Activated CD8-positive, alpha-beta memory T cell treated with anti-CD3 and anti-CD28 coated beads for 4 hours (primary cell): ENCODE results near the gene DGKQ.

Experiments used
- DNase-seq, 2 donors: peaks; one replicate each; pipeline ENCODE4 v3.0.0-alpha.2; 2020; ENCODE audit warnings: low read depth in 2 of 2

The DGKQ gene, protein sequence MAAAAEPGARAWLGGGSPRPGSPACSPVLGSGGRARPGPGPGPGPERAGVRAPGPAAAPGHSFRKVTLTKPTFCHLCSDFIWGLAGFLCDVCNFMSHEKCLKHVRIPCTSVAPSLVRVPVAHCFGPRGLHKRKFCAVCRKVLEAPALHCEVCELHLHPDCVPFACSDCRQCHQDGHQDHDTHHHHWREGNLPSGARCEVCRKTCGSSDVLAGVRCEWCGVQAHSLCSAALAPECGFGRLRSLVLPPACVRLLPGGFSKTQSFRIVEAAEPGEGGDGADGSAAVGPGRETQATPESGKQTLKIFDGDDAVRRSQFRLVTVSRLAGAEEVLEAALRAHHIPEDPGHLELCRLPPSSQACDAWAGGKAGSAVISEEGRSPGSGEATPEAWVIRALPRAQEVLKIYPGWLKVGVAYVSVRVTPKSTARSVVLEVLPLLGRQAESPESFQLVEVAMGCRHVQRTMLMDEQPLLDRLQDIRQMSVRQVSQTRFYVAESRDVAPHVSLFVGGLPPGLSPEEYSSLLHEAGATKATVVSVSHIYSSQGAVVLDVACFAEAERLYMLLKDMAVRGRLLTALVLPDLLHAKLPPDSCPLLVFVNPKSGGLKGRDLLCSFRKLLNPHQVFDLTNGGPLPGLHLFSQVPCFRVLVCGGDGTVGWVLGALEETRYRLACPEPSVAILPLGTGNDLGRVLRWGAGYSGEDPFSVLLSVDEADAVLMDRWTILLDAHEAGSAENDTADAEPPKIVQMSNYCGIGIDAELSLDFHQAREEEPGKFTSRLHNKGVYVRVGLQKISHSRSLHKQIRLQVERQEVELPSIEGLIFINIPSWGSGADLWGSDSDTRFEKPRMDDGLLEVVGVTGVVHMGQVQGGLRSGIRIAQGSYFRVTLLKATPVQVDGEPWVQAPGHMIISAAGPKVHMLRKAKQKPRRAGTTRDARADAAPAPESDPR

DNA sequence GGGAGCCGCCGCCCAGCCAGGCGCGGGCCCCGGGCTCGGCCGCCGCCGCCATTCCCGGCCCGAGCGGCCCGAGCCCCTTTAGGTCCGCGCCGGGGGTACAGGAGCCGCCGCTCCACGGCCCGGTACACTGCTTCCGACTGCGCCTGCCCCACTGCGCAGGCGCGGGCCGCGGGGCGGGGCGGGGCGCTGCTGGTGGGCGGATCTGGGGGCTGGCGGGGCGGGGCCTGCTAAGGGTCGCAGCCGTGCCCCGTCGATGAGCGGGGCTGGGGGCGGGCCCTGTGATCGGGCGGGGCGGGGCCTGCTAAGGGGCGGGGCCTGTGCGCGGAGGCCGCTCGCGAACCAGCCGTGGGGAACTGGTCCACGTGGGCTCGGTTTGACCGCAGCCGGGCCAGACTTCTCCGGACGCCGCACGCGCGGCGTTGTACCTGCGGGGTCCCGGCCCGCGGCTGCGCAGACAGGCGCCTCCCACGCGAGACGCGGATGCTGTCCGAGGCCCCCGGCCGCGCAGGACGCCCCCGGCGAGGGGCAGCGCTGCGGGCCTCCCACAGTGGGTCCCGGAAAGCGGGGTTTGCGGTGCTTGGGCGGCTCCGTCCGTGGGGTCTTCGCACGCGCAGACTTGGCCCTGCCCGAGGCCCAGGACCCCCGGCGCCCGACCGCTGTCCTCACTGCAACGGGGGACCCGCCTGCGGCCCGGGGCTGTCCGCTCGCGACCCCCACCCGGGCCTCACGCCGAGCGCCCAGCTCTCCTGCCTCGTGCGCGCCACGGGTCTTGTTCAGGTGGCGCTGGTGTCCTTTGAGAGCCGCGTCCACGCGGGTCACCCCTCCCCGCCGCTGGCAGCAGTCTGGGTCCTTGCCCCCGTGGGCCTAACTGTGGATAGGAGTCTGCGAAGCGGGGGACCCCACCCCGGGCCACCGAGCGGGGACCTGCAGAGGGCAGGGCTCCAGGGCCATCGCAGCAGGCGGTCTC, at the start of gene DGKQ:
Gene DGKQ, minus strand, starts transcription at position 139 of the 967 bp plus-strand sequence. Its CDS starts 87 bp downstream, at position 52.
- peak; percentile 76 to 77 for DNase-seq

DNA sequence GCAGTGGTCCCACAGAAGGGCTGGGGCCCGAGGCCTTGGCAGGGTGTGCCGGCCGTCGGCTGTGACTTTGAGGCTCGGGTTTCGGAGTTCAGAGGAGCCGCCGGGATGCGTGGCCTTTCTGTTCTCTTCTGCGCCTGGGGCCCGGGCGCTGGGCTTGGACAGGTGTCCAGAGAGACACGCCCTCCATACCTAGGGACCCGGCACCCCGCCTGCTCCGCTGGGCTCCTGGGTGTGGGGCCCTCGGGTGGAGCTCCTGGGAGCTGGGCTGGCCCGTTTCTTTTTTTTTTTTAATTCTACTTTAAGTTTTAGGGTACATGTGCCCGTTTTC, 49.3 kb upstream of the DGKQ start:
- DNase-seq, result no peak

DNA sequence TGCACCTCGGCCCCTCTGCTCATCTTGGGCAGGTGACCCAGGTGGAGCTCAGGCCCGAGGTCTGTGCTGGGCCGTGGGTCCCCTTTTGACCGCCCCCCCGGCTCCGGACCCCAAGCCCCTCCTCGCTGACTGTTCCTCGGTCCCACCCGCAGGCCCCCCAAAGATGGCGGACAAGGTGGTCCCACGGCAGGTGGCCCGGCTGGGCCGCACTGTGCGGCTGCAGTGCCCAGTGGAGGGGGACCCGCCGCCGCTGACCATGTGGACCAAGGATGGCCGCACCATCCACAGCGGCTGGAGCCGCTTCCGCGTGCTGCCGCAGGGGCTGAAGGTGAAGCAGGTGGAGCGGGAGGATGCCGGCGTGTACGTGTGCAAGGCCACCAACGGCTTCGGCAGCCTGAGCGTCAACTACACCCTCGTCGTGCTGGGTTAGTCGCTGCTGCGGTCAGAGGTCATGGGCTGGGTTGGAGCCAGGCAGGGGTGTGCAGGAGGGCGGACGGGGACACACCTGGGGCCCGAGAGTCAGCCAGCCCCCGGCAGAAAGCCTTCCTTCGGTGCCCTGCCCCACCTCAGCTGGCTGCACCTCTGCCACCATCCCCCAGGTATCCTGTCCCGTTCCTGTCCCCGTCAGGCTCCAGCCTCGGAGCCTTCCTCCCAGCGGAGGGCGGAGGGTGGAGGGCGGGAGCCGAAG, 48.8 kb upstream of the DGKQ start:
- DNase-seq, result no peak

DNA sequence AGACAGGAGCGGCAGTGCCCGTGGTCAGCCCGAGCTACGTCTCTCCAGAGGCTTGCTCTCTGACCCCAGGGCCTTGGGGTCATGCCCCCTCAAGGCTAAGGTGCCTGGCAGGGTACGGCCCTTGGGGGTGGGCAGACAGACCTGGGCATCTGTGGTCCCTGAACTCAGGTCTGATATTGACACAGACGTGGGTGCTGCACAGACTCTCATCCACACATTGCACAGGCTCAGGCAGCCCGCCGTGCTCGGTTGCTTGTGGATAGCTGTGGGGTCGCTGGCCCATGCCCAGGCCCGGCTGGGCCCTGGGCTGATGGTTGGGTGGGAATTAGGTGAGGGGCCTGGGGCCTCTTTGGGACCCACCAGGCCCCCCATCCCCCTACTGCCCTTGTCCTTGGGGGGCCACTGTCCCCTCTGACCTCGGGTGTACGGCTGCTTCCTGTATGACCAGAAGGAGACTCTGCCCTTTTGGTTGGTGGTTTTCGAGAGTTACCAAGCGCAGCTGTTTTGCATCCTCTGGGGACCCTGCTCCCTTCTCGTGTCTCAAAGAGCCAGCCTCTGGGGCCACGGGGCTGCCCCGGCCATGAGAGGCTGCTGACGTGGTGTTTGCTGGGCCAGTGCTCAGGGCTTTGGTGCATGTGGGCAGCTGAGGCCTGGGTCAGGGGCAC, 48.1 kb upstream of the DGKQ start:
- no peak for DNase-seq

DNA sequence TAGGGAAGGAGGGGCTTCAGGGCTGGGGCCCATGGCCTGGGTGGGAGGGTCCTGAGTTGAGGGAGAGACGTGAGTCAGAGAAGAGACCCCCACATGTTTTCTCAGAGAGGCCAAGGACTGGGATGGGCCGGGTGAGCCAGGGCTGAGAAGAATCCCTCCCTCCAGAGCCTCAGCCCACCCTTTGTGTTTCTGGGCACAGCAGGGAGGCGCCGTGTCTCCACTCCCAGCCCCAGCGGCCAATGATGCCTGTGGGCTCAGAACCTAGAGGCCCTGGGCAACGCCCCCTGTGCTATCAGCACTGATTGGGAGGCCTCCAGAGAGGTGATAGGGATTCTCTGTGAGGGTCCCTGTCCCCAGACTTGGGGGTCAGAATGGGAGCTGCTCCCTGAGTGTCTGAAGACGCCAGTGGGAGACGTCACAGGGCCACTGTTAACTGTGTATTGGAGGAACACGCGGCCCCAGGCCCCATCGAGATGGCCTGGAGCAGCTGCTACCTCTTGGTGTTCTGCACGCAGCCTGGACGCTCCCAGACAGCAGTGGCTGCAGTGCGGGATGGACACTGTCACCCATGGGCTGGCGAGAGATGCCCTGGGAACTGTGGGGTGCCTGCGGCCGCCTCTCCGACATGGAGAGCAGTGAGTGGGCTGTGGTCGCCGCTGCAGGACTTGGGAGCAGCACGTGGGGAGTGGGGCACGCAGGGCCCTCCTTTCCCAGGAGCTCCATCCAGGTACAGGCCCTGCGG, 46.5 kb upstream of the DGKQ start:
- no peak for DNase-seq

DNA sequence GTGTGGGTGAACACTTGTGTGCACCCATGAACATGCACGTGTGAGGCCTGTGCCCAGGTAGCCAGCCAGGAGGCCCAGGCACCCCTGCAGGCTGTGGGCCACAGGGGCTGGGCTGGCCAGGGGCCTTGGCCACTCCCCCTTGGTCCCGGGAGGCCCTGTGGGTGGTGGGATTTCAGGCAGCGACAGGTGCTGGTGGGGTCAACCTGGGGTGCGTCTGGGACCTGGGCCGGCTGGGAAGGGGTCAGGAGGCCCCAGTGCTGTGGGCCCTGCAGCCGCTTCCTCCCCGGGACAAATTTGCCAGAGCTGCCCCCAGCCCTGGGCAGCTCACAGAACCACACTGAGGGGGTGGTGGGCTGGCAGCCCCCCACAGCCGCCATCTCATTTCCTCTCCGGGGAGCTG, 46.0 kb upstream of the DGKQ start:
- DNase-seq, result no peak

DNA sequence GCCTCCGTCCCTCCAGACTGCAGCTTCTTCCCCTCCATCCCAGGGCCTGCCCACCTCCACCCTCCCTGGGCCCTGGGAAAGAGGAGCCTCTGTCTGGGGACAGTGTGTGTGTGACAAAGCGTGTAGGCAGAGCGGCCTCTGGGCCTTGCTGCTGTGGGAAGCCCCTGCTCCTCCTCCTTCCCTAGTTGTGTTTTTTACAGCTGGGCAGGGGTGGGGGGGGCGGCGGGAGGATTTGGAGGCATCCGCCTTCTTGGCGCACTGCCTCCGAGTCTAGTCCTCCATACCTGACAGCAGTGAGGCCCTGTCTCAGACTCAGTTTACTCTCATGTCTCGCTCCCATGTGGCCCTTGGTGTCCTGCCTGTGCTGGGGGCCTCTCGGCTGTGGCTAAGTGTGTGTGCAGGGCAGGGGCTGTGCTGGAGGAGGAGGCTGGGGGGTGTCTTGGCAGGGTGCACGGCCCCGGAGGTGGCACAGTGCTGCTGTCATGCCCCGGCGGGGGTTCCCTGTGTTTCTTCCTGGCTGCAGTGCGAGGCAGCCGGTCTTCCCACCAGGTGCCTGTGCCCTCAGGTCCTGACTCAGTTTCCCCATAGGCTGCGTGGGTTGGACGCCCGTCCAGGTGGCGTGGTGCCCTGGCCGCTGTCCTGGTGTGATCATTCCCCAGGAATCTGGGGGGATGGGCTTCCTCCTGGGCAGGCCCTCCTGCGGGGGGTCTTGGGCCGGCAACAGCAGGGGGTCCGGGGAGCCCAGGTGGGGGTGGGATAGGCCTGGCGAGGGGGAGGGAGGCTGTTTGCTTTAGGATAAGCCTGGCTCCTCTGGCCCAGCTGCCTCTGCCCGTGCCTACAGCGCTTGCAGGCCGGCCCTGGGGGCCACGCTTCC, 45.0 kb upstream of the DGKQ start:
- no peak for DNase-seq

DNA sequence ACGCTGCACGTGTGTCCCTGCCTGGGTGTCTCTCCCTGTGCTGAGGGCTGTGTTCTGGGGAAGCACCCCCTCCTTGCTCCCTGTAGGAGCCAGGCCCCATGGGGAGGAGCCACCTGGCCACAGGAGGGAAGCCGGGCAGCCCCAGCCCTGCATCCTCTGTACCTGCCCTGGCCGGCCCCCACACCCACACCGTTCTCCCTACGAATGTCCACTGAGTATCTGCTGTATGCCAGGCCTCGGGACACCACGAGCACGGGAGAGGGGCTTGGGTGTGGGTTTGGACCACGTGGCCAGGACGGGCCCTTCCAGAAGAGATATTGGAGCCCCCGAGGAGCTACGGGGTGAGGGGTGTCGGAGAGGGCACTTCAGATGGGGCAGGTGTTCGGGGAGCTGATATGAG, 44.3 kb upstream of the DGKQ start:
- no peak for DNase-seq

DNA sequence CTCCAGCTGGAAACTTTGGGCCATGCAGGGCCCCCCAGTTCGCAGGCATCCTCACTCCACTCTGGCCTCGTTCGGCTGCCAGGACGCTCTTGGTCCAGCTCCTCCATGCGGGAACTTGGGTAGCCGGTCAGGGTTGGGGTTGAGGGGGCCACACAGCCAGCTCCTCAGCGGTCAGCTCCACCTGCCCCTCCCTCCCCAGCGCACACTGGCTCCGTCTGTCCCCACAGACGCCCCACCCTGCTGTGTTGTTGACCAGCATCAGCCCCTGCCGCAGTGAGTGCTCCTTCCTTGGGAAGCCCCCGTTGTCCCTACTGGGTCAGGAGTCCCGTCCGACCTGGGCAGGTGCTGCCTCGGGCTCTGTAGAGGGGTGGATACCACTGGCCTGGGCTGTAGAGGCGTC, 43.8 kb upstream of the DGKQ start:
- no peak for DNase-seq

DNA sequence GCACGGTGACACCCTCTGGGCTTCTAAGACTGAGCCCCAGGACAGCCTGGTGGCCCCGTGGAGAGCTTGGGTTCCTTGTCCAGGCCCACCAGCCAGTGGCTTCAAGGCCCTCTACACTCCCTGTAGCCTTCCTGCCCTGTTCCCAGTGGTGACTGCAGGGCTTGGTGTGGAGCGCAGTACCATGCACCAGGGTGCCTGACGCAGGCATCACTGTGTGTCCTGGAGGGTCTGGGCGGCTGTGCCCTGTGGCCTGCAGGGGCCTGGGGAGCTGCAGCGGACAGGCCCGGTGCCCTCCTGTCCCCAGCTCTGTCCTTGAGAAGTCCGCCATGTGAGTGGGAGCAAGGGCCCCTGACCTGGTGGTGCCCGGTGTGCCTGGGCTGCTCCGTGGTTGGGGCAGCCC, 42.4 kb upstream of the DGKQ start:
- no peak for DNase-seq

DNA sequence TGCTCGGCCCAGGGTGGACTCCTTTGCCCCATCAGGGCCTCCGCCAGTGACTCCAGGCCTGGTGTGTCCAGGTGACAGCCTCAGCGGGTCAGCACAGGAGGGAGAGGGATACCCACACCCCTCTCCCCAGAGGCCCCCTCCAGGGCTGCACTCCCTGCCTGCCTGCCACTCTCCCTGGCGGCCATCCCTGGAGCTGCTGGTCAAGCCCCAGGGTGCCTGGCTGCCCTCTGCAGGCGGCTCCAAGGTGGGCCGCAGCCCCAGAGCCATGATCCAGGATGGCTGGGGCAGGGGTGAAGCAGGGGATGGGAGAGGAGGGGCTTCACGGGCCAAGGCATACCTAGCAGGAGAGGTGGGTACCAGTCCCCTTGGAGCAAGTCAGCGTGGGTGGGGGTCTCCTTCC, 41.8 kb upstream of the DGKQ start:
- no peak for DNase-seq

DNA sequence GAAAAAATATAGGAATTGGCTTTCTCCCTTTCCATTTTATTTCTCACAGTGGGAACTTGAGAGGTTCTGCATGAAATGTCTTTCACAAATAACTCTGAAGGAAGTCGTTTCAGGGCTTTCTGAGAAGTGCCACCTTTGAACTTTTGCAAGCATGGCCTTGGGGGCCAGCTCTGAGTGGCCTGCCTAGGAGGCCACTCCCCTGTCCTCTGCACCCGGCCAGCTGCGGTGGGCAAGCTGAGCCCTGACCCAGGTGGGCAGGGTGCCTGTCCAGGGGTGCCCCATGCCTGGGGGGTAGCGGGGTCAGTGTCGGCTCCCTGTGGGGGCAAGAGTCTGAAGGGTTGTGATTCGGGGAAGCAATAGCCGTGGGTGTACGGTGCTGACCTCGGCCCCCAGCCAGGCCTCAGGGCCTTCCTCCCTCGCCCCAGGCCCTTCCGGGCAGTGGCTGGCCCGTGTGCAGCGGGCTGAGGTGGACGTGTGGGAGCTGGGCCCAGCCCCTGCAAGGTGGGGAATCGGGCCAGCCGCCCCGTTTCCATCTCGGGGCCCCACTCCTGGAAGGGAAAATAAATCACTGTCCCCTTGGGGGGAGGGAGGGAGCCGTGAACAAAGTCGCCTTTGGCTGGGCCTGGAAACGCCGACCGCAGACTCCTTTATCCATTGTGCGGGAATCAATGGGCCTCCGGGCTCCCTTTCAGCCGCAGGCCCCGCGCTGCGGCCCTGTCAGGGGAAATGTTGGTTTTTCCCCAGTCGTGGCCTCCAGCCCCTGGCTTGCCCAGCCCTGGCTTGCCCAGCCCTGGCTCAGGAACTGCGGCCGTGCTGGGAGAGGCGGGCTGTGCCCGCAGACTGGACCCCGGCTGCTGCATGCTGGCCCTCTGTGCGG, 41.2 kb upstream of the DGKQ start:
- DNase-seq, result no peak

DNA sequence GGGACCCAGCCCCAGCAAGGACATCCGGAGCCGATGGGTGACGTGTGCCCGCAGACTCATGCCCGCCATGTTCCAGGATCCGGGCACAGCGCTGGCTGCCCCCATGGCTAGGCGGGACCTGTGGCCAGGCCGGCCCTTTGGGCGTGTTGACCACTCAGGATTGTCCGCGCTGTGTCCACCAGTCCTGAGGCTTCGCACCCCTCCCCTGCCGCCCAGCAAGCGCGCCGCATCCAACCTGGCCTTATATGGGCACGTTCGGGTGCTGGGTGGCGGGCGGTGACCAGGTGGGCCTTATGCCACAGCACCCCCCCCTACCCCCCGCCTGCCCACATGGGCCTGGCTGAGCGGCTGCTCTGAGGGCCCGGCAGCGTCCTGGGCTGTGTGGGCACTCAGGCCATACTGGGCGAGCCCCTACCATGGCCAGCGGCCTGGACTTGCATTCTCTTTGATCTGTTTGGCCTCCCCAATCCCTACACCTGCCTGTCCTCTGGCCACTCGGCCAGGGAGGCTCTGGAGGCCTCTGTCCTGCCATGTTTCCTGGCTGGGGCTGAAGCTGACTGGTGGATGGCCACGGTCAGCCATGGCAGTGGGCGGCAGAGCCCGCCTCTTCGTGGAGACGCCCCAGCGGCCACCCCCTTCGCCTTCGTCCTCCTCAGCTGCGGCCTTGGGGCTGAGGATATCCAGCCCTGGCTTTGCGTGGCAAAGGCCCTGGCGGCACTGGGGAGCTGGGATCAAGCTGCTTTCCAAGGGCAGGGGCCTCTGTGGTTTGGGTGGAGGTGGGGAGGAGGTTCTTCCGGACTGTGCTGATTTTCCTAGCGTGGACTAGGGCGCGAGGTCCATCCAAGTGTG, 40.1 kb upstream of the DGKQ start:
- DNase-seq, result no peak

DNA sequence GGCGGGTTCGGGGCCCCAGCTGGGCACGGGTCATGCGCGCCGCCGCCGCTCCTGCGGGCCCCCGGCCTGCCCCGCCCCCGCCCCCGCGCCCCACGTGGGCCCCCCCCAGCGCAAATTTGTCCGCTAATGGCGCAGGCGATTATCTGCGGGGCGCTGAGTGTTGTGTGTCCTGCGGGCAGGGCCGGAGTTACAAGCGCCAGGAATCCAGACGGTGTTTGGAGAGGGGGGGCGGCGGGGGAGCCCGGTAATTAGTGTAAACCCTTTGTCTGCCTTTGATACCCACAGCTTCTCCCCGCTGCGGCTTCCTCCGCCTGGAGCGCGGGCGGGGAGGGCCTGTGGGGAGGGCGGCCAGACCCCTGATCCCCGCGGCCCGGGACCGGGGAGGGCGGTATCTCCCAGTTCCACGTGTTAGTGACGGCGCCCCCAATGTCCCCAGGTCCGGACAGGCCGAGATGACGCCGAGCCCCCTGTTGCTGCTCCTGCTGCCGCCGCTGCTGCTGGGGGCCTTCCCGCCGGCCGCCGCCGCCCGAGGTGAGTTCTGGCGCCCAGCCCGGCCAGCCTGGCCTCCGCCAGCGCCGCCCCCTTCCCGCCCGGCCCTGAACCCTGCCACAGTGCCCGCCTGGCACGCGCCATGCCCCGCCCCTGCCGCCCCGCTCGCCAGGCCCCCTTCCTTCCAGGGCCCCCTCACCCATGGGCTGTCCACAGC, 38.8 kb upstream of the DGKQ start:
- DNase-seq, result no peak

DNA sequence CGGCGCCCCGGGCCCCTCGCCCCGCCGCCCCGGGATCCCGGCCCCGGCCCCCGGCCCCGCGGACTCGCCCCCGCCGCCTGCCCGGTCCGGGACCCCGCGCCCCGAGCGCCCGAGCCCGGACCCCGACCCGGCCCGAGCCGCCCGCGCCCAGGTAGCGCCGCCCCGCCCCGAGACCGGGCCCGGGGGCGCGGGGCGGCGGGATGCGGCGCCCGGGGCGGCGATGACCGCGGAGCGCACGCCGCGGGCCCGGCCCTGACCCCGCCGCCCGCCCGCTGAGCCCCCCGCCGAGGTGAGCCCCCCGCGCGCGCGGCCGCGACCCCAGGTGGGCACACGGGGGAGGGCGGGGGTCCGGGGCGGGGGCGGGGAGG, 38.3 kb upstream of the DGKQ start:
- no peak for DNase-seq

DNA sequence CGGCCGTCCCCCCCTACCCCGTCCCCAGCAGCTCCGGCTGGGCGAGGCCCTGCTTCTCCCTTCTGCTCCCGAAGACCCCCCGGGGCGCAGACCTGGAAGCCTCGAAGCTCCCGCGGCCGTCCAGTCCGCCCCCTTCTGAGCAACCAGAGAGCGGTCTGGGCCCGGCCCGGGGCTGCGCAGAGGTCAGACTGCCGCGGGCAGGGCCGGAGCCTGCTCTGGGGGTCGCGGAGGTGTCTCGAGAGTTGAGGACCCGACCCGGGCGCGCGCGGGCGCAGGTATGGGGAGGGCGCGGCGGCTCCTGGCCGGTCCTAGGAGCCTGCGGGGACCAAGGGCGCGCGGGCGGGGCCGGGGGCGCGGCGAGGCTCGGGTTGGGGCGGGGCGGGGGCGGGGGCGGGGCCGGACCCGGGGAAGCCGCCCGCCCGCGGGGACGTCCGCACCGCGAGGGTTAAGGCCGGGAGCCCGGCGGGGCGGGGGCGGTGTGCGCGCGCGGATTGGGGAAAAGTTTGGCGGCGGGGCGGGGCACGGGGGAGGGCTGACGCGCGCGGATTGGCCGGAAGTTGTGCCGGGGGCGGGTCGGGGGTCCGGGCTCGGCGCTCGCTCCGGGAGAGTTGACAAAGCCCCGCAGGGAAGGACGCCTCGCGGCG, 37.8 kb upstream of the DGKQ start, which contains the start of gene FGFRL1:
Gene FGFRL1, plus strand, starts transcription at position 605 of the 644 bp plus-strand sequence. CDS start 860 bp downstream, outside the sequence.
- DNase-seq, result peak; percentile 80 to 82
